Measurements from ENCODE around the gene ATAD3C. TPM values are rescaled to one million over a fixed set of nuclear protein-coding genes. Genes with fewer than 3 reads are reported as not detected.

ATAD3C gene
- total and polyA plus RNA-seq, 10 of the 15 experiments (the other 5 are each of a cell fraction or from before 2014, with no cell fraction given), result 0.03 to 3.1 (median 0.86) TPM

DNA sequence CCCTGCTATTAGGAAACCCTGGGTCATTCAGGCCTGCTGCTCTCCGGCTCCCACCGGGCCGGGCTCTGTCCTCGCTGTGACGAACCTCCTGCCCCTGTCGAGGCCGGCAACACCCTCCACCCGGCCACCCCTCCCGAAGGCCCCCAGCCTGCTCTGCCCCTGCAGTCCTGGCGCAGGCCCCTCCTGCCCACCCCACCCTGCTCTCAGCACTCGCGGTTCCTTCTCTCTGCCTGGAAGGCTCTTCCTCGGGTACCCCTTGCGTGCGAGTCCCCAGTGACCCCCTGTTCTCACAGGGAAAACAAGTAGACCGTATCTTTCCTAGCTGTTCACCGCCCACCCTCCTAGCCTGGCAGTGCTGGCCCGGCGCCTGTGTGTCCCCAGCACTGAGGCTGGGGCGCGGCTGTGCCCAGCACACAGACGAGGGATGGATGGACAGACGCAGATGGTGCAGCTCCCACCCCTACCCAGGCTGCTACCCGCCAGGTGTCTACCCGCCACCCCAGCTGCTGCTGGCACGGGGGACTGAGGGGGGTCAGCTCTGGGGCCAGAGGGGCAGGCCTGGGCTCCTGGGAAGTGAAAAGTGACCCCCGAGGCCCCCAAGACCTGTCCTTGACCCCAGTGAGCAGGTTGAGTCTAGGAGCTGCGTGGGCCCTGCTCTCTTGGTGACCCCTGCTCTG lies 17.1 kb upstream of the ATAD3C start:
- H3K27ac ChIP-seq (ENCODE audit: control insufficient read depth, insufficient read depth), result no peak overlapping the region

More for the DNA sequence above, 17.1 kb upstream of the ATAD3C start:
- H3K27me3 ChIP-seq (replicated peaks in 1 of 2; ENCODE audit: control insufficient read depth in 2 of 2, insufficient read depth in 2 of 2, low read length in 1 of 2), result peaks cover 0 to 13% of the 10 kb centered on the region in 2 experiments; a peak in 3 of 4 replicates
- H3K9me3 ChIP-seq (replicated peaks; ENCODE audit: control insufficient read depth, insufficient read depth, low read length), result no peaks in the 10 kb centered on the region
- H2AFZ ChIP-seq (ENCODE audit: control insufficient read depth, low read depth, low read length), result no peak overlapping the region
- no peaks in the 10 kb centered on the region for H3K79me2 ChIP-seq (ENCODE audit: control insufficient read depth, insufficient read depth, low read length)
- H3K36me3 ChIP-seq (ENCODE audit: control insufficient read depth in 2 of 2, insufficient read depth in 2 of 2, low read length in 1 of 2), result no peaks in the 10 kb centered on the region
- intact Hi-C loops (cut with micrococcal nuclease; ENCODE audit: unreplicated experiment) (no loop called here), in situ Hi-C loops (cut with MboI) (no loop called here)
- no peak for DNase-seq (ENCODE audit: low read depth, low spot score)
- no TSS peak for BruUV-seq (replicated peaks)
- no peak for ATAC-seq
- 53% methylated on average over 21 of the region's 28 CpGs for WGBS (ENCODE audit: insufficient coverage, insufficient replicate concordance, low lambda C conversion rate, missing lambda C conversion rate)
- no peak overlapping the region for H3K4me2 ChIP-seq (ENCODE audit: control insufficient read depth, insufficient read depth)
- POLR2A ChIA-PET, result interaction anchor here (0.6 to 1.0 kb wide), 2 partner anchors 14 to 15 kb away, joined by 3 to 8 read pairs; no protein-coding TSS in a partner anchor
- H3K4me1 ChIP-seq (ENCODE audit: control insufficient read depth, insufficient read depth, low read length), result peaks cover 17% of the 10 kb centered on the region
- no peak overlapping the region for H3K4me3 ChIP-seq
- RAD21 ChIA-PET (ENCODE audit: unreplicated experiment), result no interaction called here
- FAIRE-seq, result no peak
- CTCF ChIA-PET, result interaction anchor here (0.7 kb wide), 1 partner anchor 25 kb away, joined by 3 read pairs; no protein-coding TSS in a partner anchor
- SMC1A ChIA-PET (ENCODE audit: uncharacterized antibody, unreplicated experiment), result no interaction called here
- no peak for TF ChIP-seq SUPT20H (IDR thresholded peaks at IDR 0.05; ENCODE audit: borderline replicate concordance, control insufficient read depth, low read depth, low read length)
- no peak for TF ChIP-seq TCF3 (IDR thresholded peaks at IDR 0.05; ENCODE audit: borderline replicate concordance, insufficient read depth, low read depth, low read length)
- TF ChIP-seq SMAD1 (IDR thresholded peaks at IDR 0.05; ENCODE audit: low read depth, partially characterized antibody), result no peak
- no peak for TF ChIP-seq MEF2B (IDR thresholded peaks at IDR 0.05; ENCODE audit: partially characterized antibody, poor library complexity, severe bottlenecking)
- TF ChIP-seq NFXL1 (IDR thresholded peaks at IDR 0.05; ENCODE audit: borderline replicate concordance), result no peak
- TF ChIP-seq LARP7 (IDR thresholded peaks at IDR 0.05), result no peak
- TF ChIP-seq RELA (IDR thresholded peaks at IDR 0.05; ENCODE audit: borderline replicate concordance, partially characterized antibody), result no peak
- TF ChIP-seq, protein P1, sequence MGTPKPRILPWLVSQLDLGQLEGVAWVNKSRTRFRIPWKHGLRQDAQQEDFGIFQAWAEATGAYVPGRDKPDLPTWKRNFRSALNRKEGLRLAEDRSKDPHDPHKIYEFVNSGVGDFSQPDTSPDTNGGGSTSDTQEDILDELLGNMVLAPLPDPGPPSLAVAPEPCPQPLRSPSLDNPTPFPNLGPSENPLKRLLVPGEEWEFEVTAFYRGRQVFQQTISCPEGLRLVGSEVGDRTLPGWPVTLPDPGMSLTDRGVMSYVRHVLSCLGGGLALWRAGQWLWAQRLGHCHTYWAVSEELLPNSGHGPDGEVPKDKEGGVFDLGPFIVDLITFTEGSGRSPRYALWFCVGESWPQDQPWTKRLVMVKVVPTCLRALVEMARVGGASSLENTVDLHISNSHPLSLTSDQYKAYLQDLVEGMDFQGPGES (IDR thresholded peaks at IDR 0.05), result no peak
- TF ChIP-seq SREBF1 (IDR thresholded peaks at IDR 0.05; ENCODE audit: low read length), result no peak
- TF ChIP-seq ZNF24 (IDR thresholded peaks at IDR 0.05), result no peak
- no peak for TF ChIP-seq TARDBP (IDR thresholded peaks at IDR 0.05; ENCODE audit: borderline replicate concordance)
- no peak for TF ChIP-seq CHD1 (IDR thresholded peaks at IDR 0.05; ENCODE audit: low read depth, low read length)
- TF ChIP-seq NR2C1 (IDR thresholded peaks at IDR 0.05), result no peak
- no peak for TF ChIP-seq MTA2 (IDR thresholded peaks at IDR 0.05; ENCODE audit: low read depth)
- no peak for TF ChIP-seq FOS (IDR thresholded peaks at IDR 0.05; ENCODE audit: borderline replicate concordance, extremely low read depth, insufficient read length)
- TF ChIP-seq, protein P2, sequence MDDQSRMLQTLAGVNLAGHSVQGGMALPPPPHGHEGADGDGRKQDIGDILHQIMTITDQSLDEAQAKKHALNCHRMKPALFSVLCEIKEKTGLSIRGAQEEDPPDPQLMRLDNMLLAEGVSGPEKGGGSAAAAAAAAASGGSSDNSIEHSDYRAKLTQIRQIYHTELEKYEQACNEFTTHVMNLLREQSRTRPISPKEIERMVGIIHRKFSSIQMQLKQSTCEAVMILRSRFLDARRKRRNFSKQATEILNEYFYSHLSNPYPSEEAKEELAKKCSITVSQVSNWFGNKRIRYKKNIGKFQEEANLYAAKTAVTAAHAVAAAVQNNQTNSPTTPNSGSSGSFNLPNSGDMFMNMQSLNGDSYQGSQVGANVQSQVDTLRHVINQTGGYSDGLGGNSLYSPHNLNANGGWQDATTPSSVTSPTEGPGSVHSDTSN (IDR thresholded peaks at IDR 0.05; ENCODE audit: insufficient replicate concordance, low read depth, low read length), result no peak
- TF ChIP-seq HDGF (IDR thresholded peaks at IDR 0.05), result no peak
- no peaks in the 10 kb centered on the region for H4K20me1 ChIP-seq (ENCODE audit: control insufficient read depth, insufficient read depth)
- H3K9ac ChIP-seq (ENCODE audit: control insufficient read depth, insufficient read depth, low read length), result no peak overlapping the region

Measured in GM12878 (cell line).